ENCODE measurements around the gene COL18A1.

COL18A1 gene

DNA sequence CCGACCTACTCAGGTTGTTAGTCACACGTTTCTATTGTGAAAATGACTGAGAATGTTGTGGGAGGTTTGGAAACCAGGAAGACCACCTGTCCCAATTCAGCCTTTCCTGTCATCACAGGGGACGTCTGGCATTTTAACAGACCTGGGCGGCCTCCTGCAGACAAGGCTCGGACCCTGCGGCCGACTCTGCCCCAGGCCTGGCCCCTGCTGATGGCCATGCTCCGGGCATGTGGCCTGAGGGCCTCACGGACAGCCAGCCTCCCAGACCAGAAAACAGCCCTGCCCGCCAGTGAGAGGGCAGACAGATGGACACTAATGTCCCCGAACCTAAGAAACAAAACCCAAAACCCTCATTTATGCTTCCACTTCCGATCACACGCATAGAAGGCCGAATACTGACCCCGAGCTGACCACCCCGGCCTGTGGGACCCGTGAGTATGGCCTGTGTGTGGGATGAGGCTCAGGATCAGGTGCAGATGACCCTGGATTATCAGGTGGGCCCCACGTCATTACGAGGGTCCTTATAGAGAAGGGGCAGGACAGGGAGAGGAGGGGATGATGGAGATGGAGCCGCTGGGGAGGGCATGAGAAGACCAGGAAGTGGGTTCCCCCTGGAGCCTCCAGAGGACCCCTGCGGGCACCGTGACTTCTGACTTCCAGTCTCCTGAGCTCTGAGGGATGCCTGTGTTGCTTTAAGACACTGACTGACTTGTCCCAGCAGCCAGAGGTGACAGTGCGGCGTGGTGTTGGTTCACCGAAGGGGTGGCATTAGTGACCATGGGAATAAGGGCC, 9.6 kb downstream of the COL18A1 start:
- peak; percentile 15 for DNase-seq (ENCODE audit: low read depth, low spot score)

DNA sequence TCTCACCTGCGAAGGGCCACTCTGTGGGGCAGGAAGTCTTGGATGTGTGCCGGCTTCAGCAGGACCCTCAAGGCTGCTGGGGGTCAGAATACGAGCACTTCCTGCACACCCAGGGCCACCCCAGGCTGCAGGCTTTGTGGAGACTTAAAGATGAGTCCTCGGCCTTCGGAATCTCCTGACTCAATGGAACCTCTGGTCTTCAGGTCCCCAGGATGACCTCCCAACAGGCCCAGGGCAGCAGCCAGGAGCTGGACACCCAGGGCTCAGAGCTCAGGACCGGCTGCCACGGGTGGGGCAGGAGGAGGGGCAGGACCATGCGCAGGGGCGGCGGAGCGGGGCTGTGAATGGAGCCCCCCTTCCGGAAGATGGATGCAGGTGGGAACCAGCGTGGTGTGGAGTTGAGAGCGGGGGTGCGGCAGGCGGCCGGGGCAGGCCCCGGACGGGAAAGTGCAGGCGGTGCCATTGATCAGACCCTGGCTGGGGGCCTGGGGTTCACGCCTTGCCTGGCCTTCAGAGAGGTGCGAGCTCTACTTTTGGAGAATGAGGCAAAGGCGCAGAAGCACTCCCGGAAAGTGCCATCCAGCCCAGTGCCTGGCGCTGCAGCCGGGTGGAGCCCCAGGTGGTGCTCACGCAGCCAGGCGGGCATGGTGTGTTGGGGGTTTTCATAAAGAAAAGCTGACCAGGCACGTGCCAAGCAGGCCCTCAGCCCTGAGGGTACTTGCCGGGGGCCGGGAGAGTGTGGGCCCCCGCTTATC, 10.4 kb downstream of the COL18A1 start:
- peak; percentile 12 for DNase-seq (ENCODE audit: low read depth, low spot score)

DNA sequence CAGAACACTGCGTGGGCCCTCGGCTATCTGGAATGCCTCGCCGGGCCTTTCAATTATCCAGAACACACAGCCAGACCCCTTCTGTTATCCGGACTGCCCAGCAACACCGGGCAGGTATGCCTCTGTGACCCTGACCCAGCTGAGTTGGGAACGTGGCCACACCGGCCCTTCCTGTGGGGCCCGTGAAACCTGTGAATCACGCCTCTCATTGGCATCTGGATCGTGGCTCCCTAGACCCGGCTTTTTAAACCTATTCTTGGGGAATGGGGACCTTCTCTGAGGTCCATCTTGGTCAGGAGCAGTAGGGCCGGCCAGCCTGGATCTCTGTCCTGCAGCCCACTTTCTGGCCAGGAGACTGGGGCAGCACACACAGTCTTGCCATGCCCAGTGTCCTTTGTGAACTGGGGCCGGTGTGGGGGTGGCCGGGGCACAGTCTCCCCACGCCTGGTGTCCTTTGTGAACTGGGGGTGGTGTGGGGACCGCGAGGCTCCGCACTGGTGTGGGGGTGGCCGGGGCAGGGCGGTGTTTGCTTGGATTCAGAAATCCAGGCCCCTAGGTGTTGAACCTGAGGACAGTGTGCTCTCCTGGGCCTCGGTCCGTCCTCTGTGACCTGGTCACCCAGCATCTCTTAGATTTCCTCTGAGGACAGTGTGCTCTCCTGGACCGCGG, 11.1 kb downstream of the COL18A1 start:
- DNase-seq (ENCODE audit: low read depth, low spot score), result no peak

DNA sequence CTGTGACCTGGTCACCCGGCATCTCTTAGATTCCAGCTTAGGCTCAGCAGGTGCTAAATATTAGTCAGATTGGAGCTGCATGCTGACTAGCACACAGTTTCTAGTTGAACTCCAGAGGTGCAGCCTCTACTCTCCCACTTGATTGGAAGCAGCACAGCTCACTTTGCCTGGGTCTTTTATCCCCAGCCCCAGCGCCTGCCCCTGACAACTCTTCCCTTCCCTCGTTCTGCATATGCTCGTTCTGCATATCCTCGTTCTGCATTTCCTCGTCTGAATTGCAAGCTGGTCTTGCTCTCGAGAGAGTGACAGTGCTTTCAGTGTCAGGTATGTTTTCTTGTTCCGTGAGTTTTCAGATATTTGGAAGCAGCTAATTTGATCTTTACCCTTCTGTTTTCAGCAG, 11.7 kb downstream of the COL18A1 start:
- peak; percentile 8 for DNase-seq (ENCODE audit: low read depth, low spot score)

DNA sequence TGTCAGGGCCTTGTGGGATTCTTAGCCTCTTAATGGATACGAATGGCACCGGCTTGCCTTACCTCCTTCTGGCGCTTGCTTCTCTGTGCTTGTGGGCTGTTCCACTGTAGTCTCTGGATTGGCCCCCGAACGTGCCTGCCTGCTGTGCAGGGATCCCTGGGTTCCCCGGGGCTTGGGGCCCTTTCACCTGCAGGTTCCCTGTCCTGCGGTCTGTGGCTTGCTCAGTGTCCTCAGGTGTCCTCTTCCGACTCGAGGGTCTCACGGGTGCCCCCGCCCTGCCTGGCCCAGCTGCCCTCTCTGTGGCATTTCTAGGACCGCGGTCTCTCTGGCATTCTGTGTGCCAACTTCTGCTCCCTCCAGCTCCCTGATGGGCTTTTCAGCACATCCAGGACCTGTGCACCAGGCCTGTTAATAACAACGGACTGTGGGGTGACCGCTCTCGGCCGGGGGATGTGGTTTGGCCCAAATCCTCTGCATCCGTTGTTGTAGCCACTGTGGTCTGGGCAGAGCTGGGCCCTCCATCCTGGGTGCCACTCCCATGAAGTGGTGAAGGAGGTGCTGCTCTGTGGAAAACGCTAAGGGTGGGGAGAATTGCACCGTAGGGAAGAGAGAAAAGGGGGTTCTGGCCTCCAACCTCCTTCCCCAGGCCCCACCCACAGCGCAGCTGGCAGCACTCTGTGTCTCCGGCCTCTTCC, 12.4 kb downstream of the COL18A1 start:
- DNase-seq (ENCODE audit: low read depth, low spot score), result no peak

DNA sequence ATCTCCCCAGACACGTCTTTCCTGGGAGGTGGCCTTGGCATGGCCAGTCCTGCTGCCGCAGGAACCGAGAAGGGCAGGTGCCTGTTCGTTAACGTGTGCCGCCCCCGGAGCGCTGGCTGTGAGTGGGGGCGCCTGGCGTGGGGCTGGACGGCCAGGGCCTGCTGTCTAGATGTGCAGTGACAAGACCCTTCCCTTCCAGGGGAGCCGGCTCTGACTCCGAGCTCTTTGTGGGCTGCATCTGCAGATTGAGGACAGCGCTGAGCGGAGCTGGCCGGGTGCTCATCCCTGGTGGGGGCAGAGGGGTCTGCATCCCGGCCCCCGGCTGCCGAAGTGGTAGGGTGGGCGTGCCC, 13.0 kb downstream of the COL18A1 start:
- peak; percentile 8 for DNase-seq (ENCODE audit: low read depth, low spot score)

DNA sequence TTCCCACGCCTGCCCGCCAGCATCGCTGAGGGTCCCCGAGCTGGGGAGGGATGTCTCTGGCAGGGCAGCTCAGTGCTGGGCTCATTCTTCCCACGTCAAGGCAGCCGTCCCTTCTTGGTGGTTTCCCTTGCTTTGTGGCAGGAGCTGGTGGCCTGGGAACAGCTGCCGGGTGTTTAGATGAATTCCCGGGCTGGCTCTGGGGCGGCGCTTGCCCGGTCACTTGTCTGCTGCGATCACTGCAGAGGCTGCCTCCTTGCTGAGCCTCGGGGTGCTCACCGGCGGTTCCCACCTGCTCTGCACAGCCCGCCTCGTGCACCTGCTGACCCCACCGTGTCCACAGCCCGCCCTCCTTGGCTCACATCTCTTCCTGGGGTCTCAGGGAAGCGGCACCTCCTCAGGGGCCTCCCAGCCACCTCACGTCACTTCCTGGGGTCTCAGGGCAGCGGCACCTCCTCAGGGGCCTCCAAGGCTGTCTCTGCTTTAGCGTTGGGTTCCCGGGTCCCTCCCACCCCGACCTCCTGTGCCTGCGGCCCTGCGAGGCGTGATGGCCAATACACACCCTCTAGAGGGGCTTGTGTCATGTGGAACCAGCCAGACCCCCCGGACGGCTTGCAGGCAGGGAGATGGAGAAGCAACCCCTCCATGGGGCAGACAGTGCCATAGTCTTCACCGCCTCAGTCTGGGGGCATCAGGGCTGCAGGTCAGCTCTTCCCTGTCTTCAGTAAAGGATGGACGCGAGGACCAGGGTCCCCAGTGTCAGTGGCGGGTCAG, 13.5 kb downstream of the COL18A1 start:
- DNase-seq (ENCODE audit: low read depth, low spot score), result peak; percentile 10

DNA sequence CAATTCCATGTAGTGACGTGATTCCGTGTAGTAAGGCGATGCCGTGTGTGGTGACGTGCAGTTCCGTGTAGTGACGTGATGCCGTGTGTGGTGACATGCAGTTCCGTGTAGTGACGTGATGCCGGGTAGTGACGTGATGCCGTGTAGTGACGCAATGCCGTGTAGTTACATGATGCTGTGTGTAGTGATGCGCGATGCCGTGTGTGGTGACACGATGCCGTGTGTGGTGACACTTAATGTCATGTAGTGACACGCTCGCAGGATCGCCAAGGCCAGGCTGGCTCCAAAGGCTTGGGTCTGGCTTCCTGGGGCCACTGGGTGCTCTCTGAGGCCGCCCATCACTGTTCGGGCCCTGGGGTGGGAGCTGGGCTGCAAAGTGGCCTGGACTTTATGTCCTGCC, 14.2 kb downstream of the COL18A1 start:
- DNase-seq (ENCODE audit: low read depth, low spot score), result no peak

DNA sequence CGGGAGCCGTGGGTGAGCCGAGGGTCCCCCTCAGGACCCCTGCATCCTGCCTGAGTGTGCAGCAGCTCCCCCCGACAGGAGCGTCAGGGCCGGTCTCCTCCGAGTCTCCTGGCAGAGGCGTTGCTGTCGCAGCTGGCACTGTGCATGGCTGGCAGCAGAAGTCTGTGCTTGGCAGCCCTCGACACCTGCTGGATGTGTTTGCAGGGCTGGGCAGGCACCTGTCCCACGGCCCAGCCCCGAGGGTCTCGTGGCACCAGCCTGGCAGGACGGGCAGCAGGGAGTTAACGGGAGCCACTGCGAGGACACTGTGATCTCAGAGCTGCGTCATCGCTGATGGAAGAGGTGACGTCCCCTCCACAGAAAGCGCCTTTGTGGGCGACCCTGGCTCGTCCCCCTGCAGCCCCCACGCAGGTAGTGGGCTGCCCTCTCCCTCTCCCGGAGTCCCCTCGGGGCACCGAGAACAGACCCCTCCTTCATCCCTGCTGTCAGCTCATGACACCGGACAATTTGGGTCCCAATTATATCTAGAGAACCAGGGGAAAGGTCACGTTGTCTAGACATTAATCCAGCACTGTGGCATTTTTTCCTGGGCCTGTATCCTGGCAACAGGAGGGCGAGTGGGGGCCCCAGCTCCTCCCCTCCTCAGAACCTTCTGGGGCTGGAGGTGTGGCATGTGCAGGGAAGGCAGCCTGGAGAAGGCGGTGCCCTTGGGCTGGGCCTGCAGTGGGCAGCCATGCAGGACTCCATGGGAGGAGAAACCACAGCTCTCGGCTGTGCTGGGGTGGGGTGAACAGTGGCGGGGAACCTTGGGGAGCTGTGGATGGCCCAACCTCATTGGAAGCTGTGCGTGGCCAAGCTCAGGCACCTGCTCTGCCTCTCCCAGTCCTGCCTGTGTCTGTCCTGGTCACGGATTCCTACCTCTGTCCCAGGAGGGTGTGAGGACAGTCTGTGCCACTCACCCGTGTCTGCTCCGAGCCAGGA, 15.4 kb downstream of the COL18A1 start:
- no peak for DNase-seq (ENCODE audit: low read depth, low spot score)

DNA sequence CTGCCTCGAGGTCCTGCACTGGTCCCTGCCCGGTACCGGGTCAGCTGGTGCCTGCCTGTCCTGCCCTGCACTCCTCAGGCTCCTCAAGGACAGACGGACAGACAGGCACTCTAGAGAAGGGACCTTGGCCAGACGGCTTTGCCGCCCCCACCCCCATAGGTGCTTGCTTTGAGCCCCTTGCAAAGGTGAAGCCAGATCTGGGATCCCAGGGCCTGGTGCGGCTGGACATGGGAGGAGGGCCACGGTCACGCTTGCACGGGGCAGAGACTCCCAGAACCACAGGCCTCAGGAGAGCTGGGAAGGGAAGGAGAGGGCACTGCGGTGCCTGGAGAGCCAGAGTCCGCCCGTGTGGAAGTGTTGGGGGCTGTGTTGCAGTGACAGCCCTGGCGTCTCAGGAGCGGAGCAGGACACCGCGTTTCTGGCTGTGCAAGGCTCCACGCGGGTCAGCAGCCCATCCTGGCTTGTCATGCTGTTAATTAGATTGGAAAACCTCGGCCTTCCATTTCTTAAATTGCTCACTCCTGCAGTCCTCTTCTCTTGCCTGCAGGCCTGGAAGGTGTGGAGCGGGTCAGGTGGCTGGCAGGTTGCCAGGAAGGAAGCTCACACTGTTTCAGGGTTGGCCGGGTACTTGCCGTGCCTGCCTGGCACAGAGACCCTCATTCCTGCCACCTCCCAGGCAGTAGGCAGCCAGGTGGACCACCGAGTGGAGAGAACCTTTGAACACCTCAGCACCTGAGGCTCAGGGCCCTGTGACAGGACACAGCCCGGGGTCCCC, 16.3 kb downstream of the COL18A1 start:
- no peak for DNase-seq (ENCODE audit: low read depth, low spot score)

DNA sequence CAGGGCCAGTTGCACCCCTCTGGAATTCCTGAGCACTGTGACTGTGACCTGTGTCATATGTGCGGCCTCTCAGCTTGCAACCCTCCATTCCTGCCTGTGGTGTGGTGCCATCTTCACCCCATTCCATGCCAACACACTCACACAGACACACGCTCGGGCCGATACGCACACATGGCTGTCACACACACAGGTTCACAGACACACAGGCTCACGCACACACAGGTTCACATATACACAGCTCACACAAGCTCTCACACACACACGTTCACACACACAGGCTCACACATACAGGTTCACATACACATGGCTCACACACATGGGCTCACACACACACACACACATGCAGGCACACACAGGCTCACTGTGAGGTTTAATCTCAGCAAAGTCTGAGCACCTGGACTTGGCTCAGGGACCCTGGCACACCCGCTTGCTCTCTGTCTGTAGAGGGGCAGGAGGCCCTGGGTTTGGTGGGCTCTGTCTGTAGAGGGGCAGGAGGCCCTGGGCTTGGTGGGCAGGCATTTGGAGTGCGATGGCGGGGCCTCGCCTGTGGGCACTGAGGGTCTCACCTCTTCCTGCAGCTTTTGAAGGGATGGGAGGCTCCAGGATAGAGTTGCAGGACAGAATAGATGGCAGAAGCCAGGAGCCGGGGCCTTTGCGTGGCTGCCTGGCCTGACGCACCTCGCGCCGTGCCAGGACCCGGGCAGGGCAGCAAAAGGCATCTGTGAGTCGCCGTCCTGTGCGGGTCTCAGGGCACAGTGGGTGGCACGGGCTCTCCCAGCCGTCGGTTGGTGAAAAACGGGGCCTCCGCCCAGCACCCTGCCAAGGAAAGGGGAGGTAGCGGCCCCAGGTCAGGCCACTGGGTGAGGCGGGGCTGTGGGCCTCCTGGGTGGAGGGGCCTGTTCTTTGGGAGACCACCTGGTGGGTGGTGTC, 17.1 kb downstream of the COL18A1 start:
- DNase-seq (ENCODE audit: low read depth, low spot score), result no peak

DNA sequence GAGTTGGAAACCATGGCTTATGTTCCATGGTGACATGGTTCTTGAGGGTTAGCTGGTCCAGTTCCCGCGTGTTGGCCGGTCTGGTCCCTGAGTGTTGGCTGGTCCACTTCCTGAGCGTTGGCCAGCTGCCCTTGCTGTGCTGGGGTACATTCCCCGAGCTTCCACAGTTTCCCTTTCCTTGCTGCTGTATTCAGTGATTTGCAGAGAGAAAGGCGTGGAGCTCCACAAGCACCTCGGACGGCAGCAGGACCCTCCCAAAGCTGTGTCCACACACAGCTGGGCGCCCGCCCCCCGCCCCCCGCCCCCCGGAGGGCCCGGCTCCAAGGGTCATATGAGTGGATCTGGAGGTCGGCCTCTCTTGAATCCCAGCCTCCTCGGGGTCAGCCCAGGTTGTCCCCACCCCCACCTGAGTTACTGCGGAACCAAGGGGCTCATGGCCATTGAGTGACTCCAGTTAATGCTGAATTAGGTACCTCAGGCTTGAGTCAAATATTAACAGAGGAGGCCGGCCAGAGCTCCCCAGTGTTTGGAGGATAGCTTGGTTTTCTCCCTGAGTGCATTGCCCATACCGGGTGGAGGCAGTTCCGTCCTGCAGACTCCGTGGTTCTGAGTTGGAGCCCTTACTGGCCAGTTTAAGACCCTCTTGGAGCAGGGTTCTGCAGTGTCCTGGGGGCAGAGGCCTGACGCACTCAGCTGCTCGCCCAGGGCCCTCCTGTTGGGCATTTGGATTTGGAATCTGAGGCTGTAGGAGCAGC, 18.4 kb downstream of the COL18A1 start:
- DNase-seq (ENCODE audit: low read depth, low spot score), result no peak

DNA sequence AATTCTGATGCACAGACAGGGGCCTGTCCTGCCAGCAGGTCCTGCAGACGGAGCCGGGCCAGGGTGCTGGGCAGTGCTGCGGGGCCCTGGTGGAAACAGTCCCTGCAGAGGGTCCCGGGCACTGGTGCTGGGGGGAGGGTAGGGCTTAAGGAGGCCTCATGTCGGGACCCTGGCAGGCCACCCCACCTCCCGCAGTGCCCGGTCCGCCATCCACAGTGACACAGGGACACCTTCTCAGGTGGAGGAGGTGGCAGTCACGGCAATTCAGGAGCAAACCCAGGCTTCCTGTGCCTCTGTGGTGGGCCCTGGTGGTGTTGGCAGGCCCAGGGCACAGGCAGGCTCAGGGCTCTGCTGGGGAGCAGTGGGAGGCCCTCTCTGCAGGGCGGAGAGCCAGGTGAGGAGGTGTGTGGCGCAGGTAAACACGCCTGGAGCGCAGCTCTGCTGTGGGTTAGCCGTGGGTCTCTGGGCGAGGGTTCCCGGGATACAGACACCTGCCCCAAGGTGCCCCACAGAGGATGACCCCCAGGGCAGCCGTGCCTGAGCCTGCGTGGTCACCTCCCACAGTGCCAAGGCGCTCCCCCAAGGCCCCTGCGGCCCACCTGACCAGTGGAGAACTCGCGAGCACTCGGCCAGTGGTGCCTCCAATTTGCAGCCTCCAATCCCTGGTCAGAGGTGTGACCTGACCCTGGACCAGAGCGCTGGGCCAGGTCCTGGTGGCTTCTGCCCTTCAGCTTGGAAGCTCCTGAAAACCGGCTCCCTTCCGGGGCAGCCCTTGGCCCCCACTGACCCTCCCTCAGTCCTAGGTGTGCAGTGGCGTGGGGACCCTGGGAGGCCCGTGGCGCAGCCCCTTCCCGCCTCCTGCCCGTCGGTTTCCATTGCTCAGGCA, 19.2 kb downstream of the COL18A1 start:
- no peak for DNase-seq (ENCODE audit: low read depth, low spot score)

DNA sequence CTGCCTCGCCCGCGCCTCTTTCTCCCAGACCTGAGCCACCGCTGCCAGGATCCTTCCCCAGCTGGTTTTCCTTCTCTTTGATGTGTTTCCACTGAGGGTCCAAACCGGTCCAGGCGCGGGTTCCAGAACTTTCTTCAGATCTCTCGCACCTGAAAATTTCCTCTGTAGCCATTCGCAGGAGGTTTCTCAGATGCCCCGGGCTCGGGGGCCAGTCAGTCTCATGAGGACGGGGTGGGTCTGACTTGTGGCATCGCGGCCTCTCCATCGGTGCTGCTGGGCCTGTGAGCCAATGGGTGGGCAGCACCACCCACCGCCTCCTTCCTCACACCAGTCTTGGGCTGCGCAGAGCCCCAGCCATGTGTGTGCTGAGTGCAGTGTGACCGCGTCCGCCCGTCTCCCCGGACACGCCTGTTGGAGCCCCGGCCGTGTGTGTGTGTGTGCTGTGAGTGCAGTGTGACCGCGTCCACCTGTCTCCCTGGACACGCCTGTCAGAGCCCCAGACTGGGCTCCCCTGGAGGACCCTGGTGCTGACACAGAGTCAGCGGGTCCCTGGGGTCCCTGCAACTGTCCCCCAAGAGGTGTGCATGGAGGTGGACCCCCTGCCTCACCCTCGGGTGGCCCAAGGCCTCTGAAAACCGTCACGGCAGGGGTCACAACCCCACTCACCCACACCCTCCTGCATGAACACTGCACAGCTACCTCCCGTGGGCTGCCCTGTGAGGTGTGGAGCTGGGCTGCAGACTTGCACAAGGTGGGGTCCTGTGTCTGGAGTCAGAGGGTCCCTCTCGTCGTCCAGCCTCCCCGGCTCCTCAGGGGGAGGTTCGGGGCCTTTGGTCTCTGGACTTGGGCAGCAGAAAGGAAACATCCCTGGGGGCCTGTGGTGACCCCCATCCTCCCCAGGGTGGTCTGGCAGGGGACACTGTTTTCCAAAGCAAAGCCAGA, 20.2 kb downstream of the COL18A1 start:
- DNase-seq (ENCODE audit: low read depth, low spot score), result no peak

All from ELF-1 (cell line).